Measurements from ENCODE around the gene TMEM54. TPM values are rescaled to one million over a fixed set of nuclear protein-coding genes. Genes with fewer than 3 reads are reported as not detected.

Gene TMEM54
- total RNA-seq, 4 donors from 2014 or later, result 13.1 to 41.4 (median 26.3) TPM

DNA sequence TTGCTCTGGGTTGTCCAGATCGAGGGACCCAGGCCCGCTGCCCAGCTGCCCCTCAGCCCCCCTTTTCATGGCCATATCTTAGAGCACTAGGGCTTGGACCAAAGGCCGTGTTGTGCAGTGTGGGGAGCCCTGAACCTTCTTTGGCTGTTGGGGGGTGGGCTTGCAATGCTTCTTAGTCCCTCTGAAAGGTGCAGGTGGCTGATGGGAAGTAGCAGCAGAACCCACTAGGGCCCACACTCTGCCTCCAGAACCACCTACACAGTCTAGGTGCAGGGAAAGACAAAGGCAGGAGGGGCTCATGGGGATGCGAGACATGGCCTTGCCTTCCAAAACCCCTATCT, 17.2 kb downstream of the TMEM54 start:
- Histone ChIP-seq H3K4me1 (peaks cover 0 to 17% (median 0%) of the 10 kb centered on the region in 4 donors), H3K9me3 (no peaks in the 10 kb centered on the region), H3K27me3 (peaks cover 0 to 64% of the 10 kb centered on the region in 2 donors), H3K36me3 (no peaks in the 10 kb centered on the region), H3K4me3 (no peak overlapping the region), H3K27ac (no peak overlapping the region)
- no peak for DNase-seq (ENCODE audit: low spot score in 2 of 2)
- TF ChIP-seq EP300 (IDR thresholded peaks at IDR 0.05) (no peak), POLR2A (IDR thresholded peaks at IDR 0.05) (no peak)
- TF ChIP-seq, protein P1, sequence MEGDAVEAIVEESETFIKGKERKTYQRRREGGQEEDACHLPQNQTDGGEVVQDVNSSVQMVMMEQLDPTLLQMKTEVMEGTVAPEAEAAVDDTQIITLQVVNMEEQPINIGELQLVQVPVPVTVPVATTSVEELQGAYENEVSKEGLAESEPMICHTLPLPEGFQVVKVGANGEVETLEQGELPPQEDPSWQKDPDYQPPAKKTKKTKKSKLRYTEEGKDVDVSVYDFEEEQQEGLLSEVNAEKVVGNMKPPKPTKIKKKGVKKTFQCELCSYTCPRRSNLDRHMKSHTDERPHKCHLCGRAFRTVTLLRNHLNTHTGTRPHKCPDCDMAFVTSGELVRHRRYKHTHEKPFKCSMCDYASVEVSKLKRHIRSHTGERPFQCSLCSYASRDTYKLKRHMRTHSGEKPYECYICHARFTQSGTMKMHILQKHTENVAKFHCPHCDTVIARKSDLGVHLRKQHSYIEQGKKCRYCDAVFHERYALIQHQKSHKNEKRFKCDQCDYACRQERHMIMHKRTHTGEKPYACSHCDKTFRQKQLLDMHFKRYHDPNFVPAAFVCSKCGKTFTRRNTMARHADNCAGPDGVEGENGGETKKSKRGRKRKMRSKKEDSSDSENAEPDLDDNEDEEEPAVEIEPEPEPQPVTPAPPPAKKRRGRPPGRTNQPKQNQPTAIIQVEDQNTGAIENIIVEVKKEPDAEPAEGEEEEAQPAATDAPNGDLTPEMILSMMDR (IDR thresholded peaks at IDR 0.05), result no peak
- WGBS, 2 donors, result 55 to 90% methylated on average over 1 to 4 of the region's 4 CpGs

DNA sequence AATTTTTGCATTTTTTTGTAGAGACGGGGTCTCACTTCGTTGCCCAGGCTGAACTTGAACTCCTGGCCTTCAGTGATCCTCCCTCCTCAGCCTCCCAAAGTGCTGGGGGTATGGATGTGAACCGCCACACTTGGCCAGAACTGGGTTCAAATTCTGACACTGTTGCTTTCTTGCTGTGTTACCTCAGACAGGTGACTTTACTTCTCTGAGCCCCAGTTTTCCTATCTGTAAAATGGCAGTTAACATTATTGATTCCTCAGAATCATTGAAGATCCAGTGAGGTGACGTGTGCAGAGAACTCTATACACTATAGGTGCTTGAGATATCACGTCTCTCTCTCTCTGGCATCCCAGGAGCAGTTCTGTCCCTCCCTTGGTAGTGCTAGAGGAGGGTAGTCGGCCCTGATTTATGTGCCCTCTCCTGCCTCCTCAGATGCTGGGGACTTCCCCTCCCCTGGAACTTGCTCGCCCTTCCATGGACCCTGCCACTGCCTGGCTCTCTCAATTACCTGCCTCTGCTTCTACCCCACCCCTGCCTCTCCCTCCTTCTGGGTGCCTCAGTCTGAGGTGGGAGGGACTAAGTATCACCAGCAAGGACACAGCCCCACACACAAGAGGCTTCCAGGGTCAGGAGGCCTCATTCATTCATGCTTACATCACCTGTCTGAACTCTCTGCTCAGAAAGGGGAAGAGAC, 17.7 kb downstream of the TMEM54 start:
- WGBS, 2 donors, result 78 to 89% methylated on average over 7 of the region's 7 CpGs

DNA sequence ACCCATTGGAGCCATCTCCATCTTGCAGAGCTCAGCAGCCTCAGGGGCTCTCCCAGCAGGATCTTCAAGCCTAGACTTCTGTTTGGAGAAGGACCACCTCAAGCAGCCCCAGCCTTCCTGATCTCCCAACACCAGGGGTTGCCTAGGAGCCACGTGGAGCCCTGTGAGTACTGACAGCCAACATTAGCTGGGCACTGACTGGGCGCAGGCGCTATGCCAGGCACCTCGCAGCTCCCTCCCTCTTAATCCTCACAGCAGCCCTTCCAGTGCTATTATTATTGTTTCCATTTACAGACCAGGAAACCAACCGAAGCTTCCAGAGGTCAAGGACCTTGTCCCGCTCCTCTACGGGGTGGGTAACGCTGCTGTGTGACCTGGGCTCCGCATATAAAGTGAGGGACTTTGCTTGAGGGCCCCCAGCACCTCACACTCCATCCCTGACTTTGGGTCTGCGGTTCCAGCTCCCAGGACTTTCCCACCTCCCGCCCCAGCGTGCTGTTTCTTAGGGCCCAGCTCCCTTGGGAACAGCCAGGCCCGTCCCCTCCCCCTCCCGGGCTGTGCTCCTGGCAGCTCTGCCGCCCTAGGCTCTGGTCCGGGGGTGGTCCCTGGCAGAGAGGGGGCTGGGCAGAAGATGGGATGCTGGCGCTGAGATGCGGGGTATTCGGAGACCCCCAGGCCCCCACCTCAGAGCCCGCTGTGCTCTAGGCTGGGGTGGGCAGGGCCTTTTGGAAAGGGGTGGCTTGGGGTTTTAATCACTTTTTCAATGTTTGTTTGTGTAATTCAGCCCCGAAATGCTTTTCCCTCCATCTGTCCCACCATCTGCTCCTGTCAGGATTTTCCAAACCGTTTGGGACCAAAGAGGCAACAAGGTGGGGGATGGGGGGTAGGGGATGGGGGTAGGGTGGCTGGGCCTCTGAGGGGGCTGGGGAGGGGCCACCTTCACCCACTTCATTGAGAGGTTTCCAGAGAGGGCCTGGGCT, 19.0 kb downstream of the TMEM54 start:
- 24 to 28% methylated on average over 22 of the region's 22 CpGs for WGBS, 2 donors
- Histone ChIP-seq H3K9me3 (no peaks in the 10 kb centered on the region), H3K4me3 (no peak overlapping the region), H3K27ac (no peak overlapping the region), H3K27me3 (peaks cover 0 to 56% of the 10 kb centered on the region in 2 donors), H3K4me1 (peaks cover 0 to 17% (median 0%) of the 10 kb centered on the region in 4 donors), H3K36me3 (no peaks in the 10 kb centered on the region)
- no peak for DNase-seq (ENCODE audit: low spot score in 2 of 2)
- TF ChIP-seq, protein P1 (IDR thresholded peaks at IDR 0.05), result no peak
- TF ChIP-seq POLR2A (IDR thresholded peaks at IDR 0.05) (no peak), EP300 (IDR thresholded peaks at IDR 0.05) (no peak)

More for the DNA sequence above, 17.7 kb downstream of the TMEM54 start:
- peaks cover 0 to 17% (median 0%) of the 10 kb centered on the region in 4 donors for H3K4me1 ChIP-seq
- DNase-seq (ENCODE audit: low spot score in 2 of 2), result no peak
- no peak for TF ChIP-seq EP300 (IDR thresholded peaks at IDR 0.05)
- TF ChIP-seq, protein P1 (IDR thresholded peaks at IDR 0.05), result no peak
- TF ChIP-seq POLR2A (IDR thresholded peaks at IDR 0.05), result no peak
- no peaks in the 10 kb centered on the region for H3K9me3 ChIP-seq
- no peak overlapping the region for H3K27ac ChIP-seq
- H3K36me3 ChIP-seq, result no peaks in the 10 kb centered on the region
- no peak overlapping the region for H3K4me3 ChIP-seq
- H3K27me3 ChIP-seq, result peaks cover 0 to 63% of the 10 kb centered on the region in 2 donors

DNA sequence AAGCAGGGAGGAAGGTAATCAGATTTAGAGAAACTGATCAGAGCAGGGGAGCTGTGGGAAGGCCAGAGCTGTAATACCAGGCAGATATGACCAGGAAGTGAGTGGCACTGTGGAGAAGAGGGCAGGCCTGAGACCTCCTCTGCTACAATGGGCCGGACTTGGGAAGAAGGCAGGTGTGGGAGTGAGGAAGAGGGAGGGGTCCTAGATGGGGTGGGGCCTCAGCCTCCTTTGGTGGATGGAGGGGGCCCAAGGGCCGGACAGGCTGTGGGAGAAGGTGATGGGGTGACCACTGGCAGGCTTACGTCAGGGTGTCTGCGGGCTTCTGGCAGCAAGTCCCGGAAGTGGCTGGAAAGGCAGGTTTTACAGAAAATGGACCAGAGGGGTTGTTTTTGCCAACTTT, 19.9 kb downstream of the TMEM54 start:
- WGBS, 2 donors, result 78% methylated on average over 5 of the region's 5 CpGs
- Histone ChIP-seq H3K9me3 (no peaks in the 10 kb centered on the region), H3K27ac (no peak overlapping the region), H3K36me3 (no peaks in the 10 kb centered on the region), H3K4me3 (no peak overlapping the region), H3K4me1 (peaks cover 0 to 15% (median 0%) of the 10 kb centered on the region in 4 donors), H3K27me3 (peaks cover 0 to 56% of the 10 kb centered on the region in 2 donors)
- TF ChIP-seq EP300 (IDR thresholded peaks at IDR 0.05), result no peak
- DNase-seq (ENCODE audit: low spot score in 2 of 2), result no peak

DNA sequence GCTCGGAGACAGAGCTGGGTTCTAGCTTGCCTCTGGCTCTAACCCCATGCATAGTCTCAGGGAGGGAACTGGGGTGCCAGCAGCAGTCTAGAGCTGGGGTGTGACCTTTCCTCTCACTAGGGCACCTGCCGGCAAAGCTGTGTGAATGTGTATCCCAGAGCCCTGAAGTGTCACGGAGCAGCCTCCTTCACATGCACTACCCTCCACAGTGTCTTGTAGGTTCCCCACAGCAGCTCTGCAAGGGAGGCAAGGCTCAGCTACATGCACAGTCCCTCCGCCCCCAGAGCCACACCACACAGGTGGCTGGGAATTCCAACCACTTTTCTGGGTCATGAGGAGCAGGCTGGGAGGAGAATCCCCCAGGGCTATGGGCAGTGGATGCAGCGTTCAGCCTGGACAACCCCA, 22.6 kb downstream of the TMEM54 start:
- Histone ChIP-seq H3K4me3 (no peak overlapping the region), H3K9me3 (no peaks in the 10 kb centered on the region), H3K4me1 (peaks cover 0 to 8% (median 0%) of the 10 kb centered on the region in 4 donors), H3K27me3 (peaks cover 0 to 32% of the 10 kb centered on the region in 2 donors), H3K36me3 (no peaks in the 10 kb centered on the region), H3K27ac (no peak overlapping the region)
- DNase-seq (ENCODE audit: low spot score in 2 of 2), result no peak
- 60 to 74% methylated on average over 1 to 5 of the region's 5 CpGs for WGBS, 2 donors
- TF ChIP-seq POLR2A (IDR thresholded peaks at IDR 0.05), result no peak
- TF ChIP-seq, protein P1 (IDR thresholded peaks at IDR 0.05), result no peak
- no peak for TF ChIP-seq EP300 (IDR thresholded peaks at IDR 0.05)
